K562 (cell line): ENCODE data around the gene IGIP. TPM values are rescaled to one million over a fixed set of nuclear protein-coding genes. Genes with fewer than 3 reads are reported as not detected.
A peak's percentile ranks its signal among the peaks of the same experiment; 100 is the strongest.

Experiments
- ARID2 ChIP-seq: fragments of 450-650 bp; IDR thresholded peaks from 2 replicates; pipeline ENCODE4 v1.6.1; 2017; ENCODE audit warnings: antibody characterized with exemption, mild to moderate bottlenecking
- BDP1 ChIP-seq: IDR thresholded peaks from 3 replicates; pipeline ENCODE4 v1.6.1; 2011; ENCODE audit not compliant: insufficient read length, insufficient read depth
- BRD4 ChIP-seq: fragments of 200-600 bp; sonication (generic); IDR thresholded peaks from 2 replicates; pipeline ENCODE4 v1.6.1; 2017; ENCODE audit warnings: inconsistent platforms
- FUS ChIP-seq: fragments of 200-400 bp; formaldehyde crosslinking; optimal IDR thresholded peaks from 2 replicates; pipeline ENCODE3; 2017; ENCODE audit warnings: low read depth, low read length
- GTF2A2 ChIP-seq: IDR thresholded peaks from 2 replicates; pipeline ENCODE4 v1.6.1; 2016; ENCODE audit warnings: mild to moderate bottlenecking, missing genetic modification characterization, missing compliant biosample characterization
- HMGN3 ChIP-seq: IDR thresholded peaks from 2 replicates; pipeline ENCODE4 v1.6.1; 2011; ENCODE audit warnings: borderline replicate concordance, low read depth, mild to moderate bottlenecking, mixed read lengths, low read length; ENCODE audit not compliant: insufficient read length; ENCODE audit errors: extremely low read depth
- RB1 ChIP-seq: fragments of 450-650 bp; IDR thresholded peaks from 2 replicates; pipeline ENCODE4 v1.6.1; 2017; ENCODE audit warnings: low read depth, mild to moderate bottlenecking
- SMAD4 ChIP-seq: fragments of 250-450 bp; sonication (Bioruptor Pico); conservative IDR thresholded peaks from 2 replicates; pipeline ENCODE4 v1.8.0; 2021; ENCODE audit warnings: inconsistent platforms, mild to moderate bottlenecking, moderate library complexity
- SNAPC5 ChIP-seq: fragments of 250-450 bp; sonication (Bioruptor Pico); IDR thresholded peaks from 2 replicates; pipeline ENCODE4 v1.8.0; 2021; ENCODE audit warnings: moderate library complexity, mild to moderate bottlenecking, inconsistent platforms
- SRSF1 ChIP-seq: fragments of 200-400 bp; formaldehyde crosslinking; IDR thresholded peaks from 2 replicates; pipeline ENCODE4 v1.6.1; 2017; ENCODE audit warnings: mild to moderate bottlenecking, low read depth, low read length, moderate library complexity
- TSC22D4 ChIP-seq: fragments of 450-650 bp; IDR thresholded peaks from 2 replicates; pipeline ENCODE4 v1.6.1; 2016; ENCODE audit warnings: missing genetic modification characterization, missing biosample characterization, control low read depth
- ZBTB12 ChIP-seq: fragments of 250-450 bp; sonication (Bioruptor Pico); IDR thresholded peaks from 2 replicates; pipeline ENCODE4 v1.4.0; 2020
- ZNF143 ChIP-seq: sonication (generic); formaldehyde crosslinking; IDR thresholded peaks from 2 replicates; pipeline ENCODE4 v1.9.0; 2022; ENCODE audit warnings: mild to moderate bottlenecking, missing genetic modification reagents
- ZNF282 ChIP-seq: sonication (generic); formaldehyde crosslinking; IDR thresholded peaks from 2 replicates; pipeline ENCODE4 v1.8.1; 2023; ENCODE audit warnings: missing genetic modification reagents
- ZNF318 ChIP-seq, 2 experiments: fragments of 450-650 bp; IDR thresholded peaks; 2 replicates each; pipeline ENCODE4 v1.6.1; 2016; ENCODE audit warnings: mild to moderate bottlenecking in 2 of 2, borderline replicate concordance in 1 of 2, low read depth in 1 of 2, moderate library complexity in 1 of 2
- ZNF780A ChIP-seq: fragments of 250-450 bp; sonication (Bioruptor Pico); IDR thresholded peaks from 2 replicates; pipeline ENCODE4 v1.5.0; 2021; ENCODE audit warnings: mild to moderate bottlenecking
- polyA plus RNA-seq, 8 experiments: library from polyadenylated mRNA; depleted of rRNA in 4 of 8; stranded (reverse) in 5 of 8; unstranded in 3 of 8; fragments of >200 nt; fragmentation: Nextera tagmentation in 2 of 8; fragmentation: Illumina TruSeq in 1 of 8; extraction: Ambion mirVana in 2 of 8; extraction: Trizol in 1 of 8; gene quantifications; 2 replicates each; pipeline versions ENCODE4 v1.2.1 to v1.2.3, GENCODE V29; 2011 to 2014; ENCODE audit warnings: inconsistent platforms in 1 of 8, missing spikeins in 1 of 8
- total RNA-seq, 7 experiments: library from RNA; depleted of rRNA in 6 of 7; stranded (reverse); fragments of >200 nt in 6 of 7; fragmentation: Illumina TruSeq in 2 of 7; extraction: Trizol in 2 of 7; gene quantifications; 2 replicates each; pipeline versions ENCODE4 v1.2.1 to v1.2.3, GENCODE V29; 2011 to 2021; ENCODE audit warnings: low replicate concordance in 1 of 7

The IGIP gene
- total and polyA plus RNA-seq, 9 of the 15 experiments (the other 6 are each of a cell fraction or from before 2014, with no cell fraction given): 0.52 to 1.6 (median 1.2) TPM

GRCh38 chr5:140175367-140176030 is 49.8 kb downstream of the IGIP start (continued):
- TF ChIP-seq ZNF282 (CRISPR knock-in tag) (no peak), SMAD4 (CRISPR knock-in tag) (0 out of 2 replicates have a peak, but pooled peaks have one; percentile 61), ARID2 (no peak), RB1 (peak; percentile 38; the same call in 1 of the 2 replicates), ZNF143 (CRISPR knock-in tag) (no peak), BDP1 (no peak), ZBTB12 (CRISPR knock-in tag) (no peak), SRSF1 (no peak), GTF2A2 (tag) (no peak), HMGN3 (peak; percentile 73), TSC22D4 (tag) (no peak), ZNF318 (IDR thresholded peaks at IDR 0.05; ENCODE audit: borderline replicate concordance in 1 of 2, low read depth in 1 of 2) (no peak), ZNF780A (CRISPR knock-in tag) (no peak), BRD4 (no peak), FUS (no peak), SNAPC5 (CRISPR knock-in tag) (no peak)
